Measurements from ENCODE around the gene HBG2.
"Not testable (repeated sequence)": the region's sequence is repeated elsewhere in the genome, so short reads cannot be mapped to it uniquely, and the experiment has no call there.

Gene HBG2

DNA sequence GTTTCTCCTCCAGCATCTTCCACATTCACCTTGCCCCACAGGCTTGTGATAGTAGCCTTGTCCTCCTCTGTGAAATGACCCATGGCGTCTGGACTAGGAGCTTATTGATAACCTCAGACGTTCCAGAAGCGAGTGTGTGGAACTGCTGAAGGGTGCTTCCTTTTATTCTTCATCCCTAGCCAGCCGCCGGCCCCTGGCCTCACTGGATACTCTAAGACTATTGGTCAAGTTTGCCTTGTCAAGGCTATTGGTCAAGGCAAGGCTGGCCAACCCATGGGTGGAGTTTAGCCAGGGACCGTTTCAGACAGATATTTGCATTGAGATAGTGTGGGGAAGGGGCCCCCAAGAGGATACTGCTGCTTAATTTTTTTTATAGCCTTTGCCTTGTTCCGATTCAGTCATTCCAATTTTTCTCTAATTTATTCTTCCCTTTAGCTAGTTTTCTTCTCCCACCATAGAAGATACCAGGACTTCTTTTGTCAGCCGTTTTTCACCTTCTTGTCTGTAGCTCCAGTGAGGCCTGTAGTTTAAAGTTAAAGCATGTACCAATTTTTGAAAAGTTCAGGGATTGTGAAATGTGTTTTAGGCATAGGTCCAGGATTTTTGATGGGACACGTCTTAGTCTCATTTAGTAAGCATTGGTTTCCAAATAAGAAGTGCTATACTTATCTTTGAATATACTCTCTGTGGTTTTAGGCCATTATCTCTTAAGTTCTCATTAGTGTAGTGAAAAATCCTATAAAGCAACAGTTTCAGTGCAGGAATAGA, at the start of gene HBG2:
Gene HBG2, minus strand, starts transcription at position 136 of the 768 bp plus-strand sequence. Its CDS starts 53 bp downstream, at position 83.
- DNase-seq (ENCODE audit: low read depth) = not testable (repeated sequence)

DNA sequence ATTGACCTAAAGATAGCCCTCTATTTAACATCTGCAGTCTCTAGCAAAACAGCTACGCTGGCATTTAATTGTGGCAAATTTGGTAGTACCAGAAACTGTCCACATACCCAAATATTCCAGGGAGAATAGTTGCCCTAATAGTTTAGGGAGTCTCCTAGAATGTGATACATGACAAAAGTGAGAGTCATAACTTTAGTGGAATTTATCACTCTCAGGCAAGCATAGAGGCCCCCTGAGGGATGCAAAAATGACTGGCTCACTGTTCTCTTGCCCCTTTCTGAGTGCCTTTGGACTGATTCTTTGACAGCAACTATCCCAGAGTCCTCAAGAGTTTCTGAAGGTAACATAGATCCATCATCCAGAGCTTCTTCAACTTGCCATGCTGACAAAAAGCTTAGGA, 49.5 kb upstream of the HBG2 start:
- DNase-seq (ENCODE audit: low read depth) = no peak

DNA sequence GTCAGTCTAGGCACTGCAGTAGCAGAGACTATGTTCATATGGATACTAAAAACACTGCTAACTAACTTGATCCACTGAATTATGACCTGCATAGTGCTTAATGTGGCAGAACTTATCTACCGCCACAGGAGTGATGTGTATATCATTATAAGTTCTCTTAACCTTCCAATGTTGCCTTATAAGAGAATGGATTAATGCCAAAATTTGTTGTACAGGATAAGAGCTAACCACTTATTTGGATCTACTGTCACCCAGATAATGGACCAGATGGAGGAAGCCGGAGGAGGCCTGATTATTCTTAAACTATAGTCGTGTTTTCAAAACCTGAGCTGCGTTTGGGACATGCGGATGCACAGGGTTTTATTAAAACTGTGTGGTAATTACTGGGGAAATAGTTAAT, 49.0 kb upstream of the HBG2 start:
- DNase-seq (ENCODE audit: low read depth) = no peak

DNA sequence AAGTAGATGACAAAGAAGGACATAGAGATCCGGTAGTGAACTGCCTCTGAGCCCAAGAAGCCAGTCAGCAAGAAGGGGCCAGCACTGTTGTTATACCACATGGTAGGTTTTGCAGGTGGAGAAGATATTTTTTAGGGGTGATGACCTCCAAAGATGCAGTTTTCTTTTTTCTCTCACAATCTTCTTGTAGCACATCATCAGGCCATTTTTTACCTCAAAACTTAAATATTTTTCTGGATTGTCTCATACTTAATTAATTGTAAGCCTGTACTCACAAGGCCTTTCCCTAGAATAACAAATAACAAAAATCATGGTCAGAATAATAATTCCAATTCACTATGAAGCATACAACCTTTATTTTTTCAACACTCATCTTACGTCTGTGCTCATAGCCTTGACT, 47.3 kb upstream of the HBG2 start, which contains the start of gene OR51B4:
Gene OR51B4, minus strand, starts transcription at position 101 of the 400 bp plus-strand sequence. Its CDS starts 0 bp downstream, at position 101.
- no peak for DNase-seq (ENCODE audit: low read depth)

DNA sequence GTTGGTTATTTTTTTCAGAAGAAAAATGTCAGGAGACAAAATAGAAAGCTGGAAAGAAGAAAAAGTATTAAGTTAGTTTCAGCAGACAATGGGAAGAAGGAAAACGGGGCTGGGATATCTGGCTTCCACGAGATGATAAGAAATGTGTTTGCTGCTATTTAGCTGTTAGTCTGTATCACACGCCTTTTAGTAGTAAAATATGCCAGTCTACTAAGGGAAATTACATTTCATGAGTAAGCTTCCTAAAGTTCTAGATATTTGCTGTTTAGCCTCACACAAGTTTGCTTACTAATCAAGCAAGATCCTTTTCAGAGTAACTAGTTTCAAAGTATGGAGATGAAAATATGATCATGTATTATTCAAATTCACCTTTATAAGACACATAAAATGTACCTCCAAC, 45.7 kb upstream of the HBG2 start:
- no peak for DNase-seq (ENCODE audit: low read depth)

DNA sequence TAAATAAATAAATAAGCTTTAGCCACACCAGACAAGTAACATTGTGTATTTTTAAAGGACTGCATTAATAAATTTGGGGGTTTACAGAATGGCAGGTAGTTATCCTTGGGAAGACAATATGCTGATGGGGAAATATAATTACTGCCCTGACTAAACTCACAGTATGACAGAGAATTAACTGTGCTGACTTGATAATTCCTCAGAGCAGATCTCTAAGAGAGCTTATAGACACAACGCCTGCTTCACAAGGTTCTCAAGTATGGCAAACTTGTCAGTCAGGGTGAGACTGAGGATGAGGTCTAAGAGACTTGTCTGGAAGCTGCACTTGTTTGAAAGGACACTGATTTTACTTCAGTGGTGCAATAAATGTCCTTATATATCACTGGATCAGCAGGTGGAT, 43.9 kb upstream of the HBG2 start:
- DNase-seq (ENCODE audit: low read depth) = no peak

DNA sequence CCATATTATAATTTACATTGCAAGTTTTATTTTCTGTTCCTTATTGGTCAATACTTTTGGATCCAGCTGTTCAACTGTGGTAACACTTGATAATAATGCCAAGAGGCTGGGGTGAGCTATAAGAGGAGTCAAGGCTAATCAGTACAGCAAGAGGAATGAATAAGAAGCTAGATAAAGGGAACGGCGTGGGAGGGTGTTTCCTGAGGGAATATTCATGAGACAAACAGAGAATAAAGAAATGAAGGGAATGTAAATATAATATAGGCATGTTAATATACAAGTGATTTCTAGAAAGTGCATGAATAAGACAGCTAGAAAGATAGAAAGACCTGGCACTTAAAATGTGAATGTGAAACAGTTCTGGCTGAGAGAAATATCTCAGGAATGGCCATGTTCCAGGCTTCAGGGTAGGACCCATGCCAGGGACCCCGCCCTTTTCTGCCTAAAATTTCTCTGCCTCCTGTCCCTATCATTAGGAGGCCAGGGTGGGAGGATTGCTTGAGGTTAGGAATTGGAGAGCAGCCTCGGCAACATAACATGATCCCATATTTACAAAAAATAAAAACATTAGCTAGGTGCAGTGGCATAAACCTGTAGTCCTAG, 43.2 kb upstream of the HBG2 start:
- DNase-seq (ENCODE audit: low read depth) = no peak

DNA sequence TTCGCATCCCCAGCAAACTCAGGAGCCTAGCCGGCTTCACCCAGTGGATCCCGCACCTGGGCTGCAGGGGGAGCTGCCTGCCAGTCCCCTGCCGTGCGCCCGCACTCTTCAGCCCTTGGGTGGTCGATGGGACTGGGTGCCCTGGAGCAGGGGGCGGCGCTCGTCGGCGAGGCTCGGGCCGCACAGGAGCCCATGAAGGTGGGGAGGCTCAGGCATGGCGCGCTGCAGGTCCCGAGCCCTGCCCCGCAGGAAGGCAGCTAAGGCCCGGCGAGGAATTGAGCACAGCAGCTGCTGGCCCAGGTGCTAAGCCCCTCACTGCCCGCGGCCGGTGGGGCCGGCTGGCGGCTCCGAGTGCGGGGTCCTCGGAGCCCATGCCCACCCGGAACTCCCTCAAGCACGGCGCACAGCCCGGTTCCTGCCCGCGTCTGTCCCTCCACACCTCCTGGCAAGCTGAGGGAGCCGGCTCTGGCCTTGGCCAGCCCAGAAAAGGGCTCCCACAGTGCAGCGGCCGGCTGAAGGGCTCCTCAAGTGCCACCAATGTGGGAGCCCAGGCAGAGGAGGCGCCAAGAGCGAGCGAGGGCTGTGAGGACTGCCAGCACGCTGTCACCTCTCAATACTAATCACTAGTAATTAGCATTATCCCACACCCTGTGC, 39.9 kb upstream of the HBG2 start:
- DNase-seq (ENCODE audit: low read depth) = not testable (repeated sequence)

DNA sequence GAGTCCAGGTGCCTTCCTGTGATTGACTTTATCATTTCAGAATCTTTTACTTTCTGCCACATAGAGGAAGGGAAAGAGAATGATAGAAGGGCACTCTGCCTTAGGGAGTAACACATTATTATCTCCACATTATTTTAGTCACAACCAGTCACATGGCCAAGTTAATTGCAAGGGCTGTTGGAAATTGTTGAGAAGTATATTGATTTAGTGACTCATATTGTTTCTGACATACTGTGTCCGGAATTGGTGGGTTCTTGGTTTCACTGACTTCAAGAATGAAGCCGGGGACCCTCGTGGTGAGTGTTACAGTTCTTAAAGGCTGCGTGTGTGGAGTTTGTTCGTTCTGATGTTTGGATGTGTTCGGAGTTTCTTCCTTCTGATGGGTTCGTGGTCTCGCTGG, 38.4 kb upstream of the HBG2 start:
- no peak for DNase-seq (ENCODE audit: low read depth)

DNA sequence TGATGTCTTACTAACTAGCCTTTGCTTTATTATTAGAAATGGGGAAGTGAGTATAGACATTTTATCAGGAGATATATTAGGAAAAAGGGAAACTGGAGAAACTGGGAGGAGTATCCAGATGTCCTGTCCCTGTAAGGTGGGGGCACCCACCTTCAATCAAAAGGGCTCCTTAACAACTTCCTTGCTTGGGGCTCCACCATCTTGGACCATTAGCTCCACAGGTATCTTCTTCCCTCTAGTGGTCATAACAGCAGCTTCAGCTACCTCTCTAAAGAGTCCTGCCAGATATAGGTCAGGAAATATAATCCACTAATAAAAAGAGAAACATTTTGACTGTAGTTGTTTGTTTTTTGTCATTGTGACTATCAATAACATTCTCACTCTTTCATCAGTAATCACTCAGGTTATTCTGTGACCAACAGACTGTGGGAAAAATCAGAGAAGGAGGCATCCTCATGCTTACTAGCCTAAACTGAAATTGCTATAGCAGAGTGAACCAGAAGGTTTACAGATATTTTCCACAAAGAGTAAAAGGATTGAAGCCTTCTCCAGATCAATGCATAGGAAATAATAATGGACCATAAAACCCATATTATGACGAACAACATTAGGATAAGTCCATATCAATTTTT, 36.7 kb upstream of the HBG2 start:
- no peak for DNase-seq (ENCODE audit: low read depth)

DNA sequence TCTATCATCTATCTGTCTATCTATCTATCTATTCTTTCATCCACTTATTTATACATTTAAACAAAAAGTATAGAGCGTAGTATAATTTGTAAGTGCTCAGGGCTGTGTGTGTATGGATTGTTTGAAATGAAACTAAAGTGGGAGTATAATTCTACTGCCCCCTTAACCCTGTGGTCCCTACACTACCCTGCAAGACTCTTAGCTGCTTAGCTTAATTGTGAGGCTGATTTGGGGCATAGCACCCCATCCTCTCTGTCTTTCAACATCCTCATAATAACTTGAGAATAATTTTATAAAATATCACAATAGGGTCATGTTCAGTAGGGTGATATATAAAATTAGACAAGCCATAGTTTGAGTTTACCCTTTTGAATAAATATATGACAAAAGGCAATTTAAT, 35.5 kb upstream of the HBG2 start:
- DNase-seq (ENCODE audit: low read depth) = no peak

DNA sequence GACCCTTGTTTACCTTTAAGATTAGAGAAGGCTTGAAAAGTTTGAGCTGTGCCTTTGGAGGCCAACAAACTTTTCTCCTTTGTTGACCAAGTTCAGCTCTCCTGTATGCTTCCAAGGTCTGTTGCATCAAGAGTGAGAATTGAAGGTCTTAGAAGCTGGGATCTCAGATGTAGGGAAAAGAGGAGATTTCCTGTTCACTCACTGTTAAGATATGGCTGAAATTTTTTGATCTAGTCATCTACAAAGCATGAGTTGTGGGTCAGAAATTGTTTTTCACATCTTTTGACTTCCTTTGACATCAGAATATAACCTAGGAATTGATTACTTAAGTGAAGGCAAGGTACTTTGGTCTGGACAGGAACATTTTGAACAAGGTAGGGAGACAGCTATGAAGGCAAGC, 35.1 kb upstream of the HBG2 start:
- no peak for DNase-seq (ENCODE audit: low read depth)

DNA sequence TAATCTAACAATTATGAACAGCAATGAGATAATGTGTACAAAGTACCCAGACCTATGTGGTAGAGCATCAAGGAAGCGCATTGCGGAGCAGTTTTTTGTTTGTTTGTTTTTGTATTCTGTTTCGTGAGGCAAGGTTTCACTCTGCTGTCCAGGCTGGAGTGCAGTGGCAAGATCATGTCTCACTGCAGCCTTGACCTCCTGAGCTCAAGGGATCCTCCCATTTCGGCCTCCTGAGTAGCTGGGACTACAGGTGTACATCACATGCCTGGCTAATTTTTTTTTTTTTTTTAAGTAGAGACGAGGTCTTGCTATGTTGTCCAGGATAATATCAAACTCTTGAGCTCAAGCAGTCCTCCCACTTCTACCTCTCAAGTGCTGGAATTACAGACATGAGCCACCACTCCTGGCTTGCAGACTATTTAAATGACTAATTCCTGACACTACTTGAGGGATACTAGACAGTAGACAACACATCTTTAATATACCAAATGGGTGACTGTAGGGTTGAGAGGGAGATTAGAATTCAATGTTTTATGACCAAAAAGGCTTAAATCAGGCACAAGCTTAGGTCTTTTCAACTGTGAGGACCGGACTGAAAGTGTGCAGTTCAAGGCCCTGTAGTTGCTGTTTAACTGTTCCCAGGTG, 34.4 kb upstream of the HBG2 start:
- no peak for DNase-seq (ENCODE audit: low read depth)

DNA sequence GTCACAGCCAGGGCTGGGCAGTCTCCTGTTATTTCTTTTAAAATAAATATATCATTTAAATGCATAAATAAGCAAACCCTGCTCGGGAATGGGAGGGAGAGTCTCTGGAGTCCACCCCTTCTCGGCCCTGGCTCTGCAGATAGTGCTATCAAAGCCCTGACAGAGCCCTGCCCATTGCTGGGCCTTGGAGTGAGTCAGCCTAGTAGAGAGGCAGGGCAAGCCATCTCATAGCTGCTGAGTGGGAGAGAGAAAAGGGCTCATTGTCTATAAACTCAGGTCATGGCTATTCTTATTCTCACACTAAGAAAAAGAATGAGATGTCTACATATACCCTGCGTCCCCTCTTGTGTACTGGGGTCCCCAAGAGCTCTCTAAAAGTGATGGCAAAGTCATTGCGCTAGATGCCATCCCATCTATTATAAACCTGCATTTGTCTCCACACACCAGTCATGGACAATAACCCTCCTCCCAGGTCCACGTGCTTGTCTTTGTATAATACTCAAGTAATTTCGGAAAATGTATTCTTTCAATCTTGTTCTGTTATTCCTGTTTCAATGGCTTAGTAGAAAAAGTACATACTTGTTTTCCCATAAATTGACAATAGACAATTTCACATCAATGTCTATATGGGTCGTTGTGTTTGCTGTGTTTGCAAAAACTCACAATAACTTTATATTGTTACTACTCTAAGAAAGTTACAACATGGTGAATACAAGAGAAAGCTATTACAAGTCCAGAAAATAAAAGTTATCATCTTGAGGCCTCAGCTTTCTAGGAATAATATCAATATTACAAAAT, 33.7 kb upstream of the HBG2 start:
- DNase-seq (ENCODE audit: low read depth) = no peak

DNA sequence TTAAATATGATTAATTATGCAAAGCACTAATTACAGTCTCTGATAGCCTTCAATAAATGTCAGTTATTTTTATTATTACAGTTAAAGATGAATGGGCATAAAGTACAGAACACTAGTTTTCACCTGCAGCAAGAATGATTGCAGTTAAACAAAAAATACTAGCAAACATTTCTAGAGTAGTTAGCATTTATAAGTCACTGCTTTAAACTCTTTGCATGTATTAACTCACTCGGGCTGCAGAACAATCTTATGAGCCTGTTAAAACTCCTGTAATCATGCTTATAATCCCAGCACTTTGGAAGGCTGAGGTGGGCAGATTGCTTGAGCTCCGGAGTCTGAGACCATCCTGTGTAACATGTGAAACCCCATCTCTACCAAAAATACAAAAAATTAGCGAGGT, 32.3 kb upstream of the HBG2 start:
- DNase-seq (ENCODE audit: low read depth) = no peak

DNA sequence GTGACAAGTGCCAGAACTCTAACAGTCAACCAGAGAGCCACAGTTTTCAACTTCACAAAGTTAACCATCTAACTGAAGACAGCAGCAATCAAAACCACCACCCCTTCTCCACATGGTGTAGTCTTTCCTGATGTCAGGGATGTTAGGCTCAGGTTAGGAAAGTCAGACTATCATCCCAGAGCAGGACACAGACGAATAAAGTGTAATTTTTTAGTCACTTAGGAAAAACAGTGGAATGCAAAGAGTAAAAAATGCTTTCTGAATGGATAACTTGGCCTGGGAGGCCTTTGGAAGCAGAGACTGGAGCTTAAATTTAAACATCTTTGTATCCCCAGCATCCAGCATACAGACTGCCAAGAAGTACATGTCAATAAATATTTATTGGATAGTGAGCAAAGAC, 31.8 kb upstream of the HBG2 start:
- DNase-seq (ENCODE audit: low read depth) = no peak

DNA sequence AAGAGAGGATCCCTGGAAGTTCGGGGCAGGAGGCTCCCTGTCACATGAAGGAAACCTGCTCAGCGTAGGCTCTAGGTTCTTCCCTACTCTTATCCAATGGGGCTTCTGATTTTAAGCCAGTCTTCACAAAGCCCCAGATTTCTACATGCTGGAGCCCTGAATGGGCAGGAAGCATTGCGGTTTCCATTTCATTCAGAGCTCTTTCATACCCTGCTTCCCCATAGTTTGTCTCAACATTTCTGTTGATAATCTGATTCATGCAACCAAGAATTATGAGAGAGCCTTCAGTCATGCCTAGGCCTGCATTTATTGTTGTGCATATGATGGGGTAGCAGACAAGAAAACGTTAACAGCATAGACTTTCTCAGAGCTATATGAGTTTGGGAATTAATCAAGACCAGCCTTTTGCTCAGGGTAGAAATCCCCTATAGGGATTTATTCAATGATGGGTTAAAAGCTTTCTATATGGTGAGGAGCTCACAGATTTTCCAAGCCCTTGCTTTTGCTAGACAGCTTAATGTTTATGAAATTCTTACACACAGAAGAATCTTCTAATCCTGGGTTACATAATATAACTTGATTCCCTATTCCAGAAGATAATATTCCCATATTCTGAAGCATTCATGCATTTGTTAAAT, 31.2 kb upstream of the HBG2 start:
- no peak for DNase-seq (ENCODE audit: low read depth)

DNA sequence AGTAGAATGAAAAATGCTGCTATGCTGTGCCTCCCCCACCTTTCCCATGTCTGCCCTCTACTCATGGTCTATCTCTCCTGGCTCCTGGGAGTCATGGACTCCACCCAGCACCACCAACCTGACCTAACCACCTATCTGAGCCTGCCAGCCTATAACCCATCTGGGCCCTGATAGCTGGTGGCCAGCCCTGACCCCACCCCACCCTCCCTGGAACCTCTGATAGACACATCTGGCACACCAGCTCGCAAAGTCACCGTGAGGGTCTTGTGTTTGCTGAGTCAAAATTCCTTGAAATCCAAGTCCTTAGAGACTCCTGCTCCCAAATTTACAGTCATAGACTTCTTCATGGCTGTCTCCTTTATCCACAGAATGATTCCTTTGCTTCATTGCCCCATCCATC, 30.1 kb upstream of the HBG2 start:
- no peak for DNase-seq (ENCODE audit: low read depth)

DNA sequence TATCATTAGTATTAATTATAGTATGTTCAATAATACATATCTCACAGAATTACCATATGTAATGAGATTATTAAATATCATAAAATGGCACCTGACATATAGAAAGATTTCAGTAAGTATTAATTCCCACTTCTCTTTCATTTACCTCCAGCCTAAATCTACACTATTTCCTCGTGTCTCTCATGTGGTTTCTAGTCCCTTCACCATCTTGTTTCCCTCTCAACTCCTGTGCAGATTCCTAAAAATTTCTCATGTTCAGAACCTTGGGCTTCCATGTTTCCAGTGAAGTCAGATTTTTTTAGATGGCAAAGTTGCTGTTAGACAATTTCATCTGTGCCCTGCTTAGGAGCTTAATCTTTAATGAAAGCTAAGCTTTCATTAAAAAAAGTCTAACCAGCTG, 29.3 kb upstream of the HBG2 start:
- no peak for DNase-seq (ENCODE audit: low read depth)

DNA sequence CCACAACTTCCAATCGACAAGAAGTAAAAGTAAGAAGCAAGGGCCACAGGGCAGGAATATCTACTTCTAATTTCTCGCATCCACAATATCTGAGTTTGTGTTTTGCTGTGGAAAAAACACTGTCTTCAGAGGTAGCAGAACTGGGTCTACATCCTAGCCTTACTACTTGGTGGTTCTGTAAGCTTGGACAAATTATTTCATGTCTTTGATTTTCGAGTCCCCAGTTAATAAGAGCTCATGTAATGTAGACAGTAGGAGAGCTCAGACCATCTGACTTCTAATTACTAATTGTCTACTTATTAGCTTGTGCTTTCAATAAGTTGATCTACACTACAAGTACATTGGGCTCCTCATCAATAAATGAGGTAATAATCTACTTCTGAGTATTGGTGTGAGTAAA, 28.5 kb upstream of the HBG2 start:
- DNase-seq (ENCODE audit: low read depth) = no peak

DNA sequence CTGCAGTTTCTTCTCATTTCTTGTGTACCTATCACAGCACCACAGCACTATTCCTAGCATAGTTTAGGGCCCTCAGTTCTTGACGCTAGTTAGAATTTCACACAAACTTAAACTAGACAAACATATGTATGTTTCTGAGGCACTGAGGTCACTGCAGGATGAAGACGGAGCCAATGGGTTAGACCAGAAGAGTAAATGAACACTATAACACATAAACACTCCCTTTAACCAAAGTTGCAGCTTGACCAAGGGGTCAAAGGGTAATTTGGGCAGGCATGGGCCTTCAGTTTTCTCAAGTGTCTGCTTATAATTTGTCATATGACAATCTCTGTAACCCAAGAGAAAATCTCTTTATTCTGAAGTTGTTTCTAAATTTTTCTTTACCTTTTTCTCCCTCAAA, 28.0 kb upstream of the HBG2 start:
- DNase-seq (ENCODE audit: low read depth) = no peak

All from activated T-helper 9 cell treated with anti-CD3 and anti-CD28 coated beads, Interleukin-2, amount 50 U/mL, for 16 hours (primary cell).